Gastrocnemius medialis (tissue), 4 donors: ENCODE results near the gene FOS. TPM values are rescaled to one million over a fixed set of nuclear protein-coding genes. Genes with fewer than 3 reads are reported as not detected.

ENCODE experiments used
- ATAC-seq, 2 donors: fragments of 150-250 bp; one replicate each; pipeline ENCODE4 v1.9.1; 2016
- DNase-seq, 2 donors: peaks; one replicate each; pipeline ENCODE4 v3.0.0-alpha.2; 2019
- H3K27ac ChIP-seq, 4 donors: fragments of 200-600 bp; sonication (generic); 1 replicate in 1 of 4; 2 replicates in 3 of 4; pipeline ENCODE4 v1.5.1; 2016 to 2018; ENCODE audit warnings: mild to moderate bottlenecking in 2 of 4, moderate library complexity in 1 of 4
- H3K27me3 ChIP-seq, 3 donors: fragments of 200-600 bp; sonication (generic) in 2 of 3; 1 replicate in 1 of 3; 2 replicates in 2 of 3; pipeline versions ENCODE4 v1.5.1 to v1.6.0; 2016 to 2019; ENCODE audit warnings: mild to moderate bottlenecking in 1 of 3, moderate library complexity in 1 of 3
- H3K36me3 ChIP-seq, 2 donors: fragments of 200-600 bp; sonication (generic) in 1 of 2; one replicate each; pipeline ENCODE4 v1.5.1; 2017 to 2018
- H3K4me1 ChIP-seq, 2 donors: fragments of 200-600 bp; sonication (generic) in 1 of 2; one replicate each; pipeline ENCODE4 v1.5.1; 2016 to 2017; ENCODE audit warnings: mild to moderate bottlenecking in 2 of 2
- H3K4me3 ChIP-seq, 4 donors: fragments of 200-600 bp; sonication (generic) in 3 of 4; 1 replicate in 1 of 4; 2 replicates in 3 of 4; pipeline ENCODE4 v1.5.1; 2016 to 2019; ENCODE audit warnings: mild to moderate bottlenecking in 2 of 4
- H3K9me3 ChIP-seq, 3 donors: fragments of 200-600 bp; sonication (generic) in 2 of 3; 1 replicate in 1 of 3; 2 replicates in 2 of 3; pipeline ENCODE4 v1.5.1; 2016 to 2019
- POLR2A ChIP-seq, 2 donors: fragments of 450-650 bp; IDR thresholded peaks; one replicate each; pipeline ENCODE4 v1.6.1; 2017; ENCODE audit warnings: antibody characterized with exemption in 2 of 2, mild to moderate bottlenecking in 2 of 2, moderate library complexity in 2 of 2
- in situ Hi-C, 4 donors: fragments of 200-750 bp; cut with MboI; loops; one replicate each; pipeline versions ENCODE4 v1.15.0 to v1.8.0; 2017; ENCODE audit warnings: low sequenced_read_pairs in 4 of 4
- intact Hi-C: fragments of 100-400 bp; cut with DNase I; formaldehyde crosslinking; loops from one replicate; pipeline ENCODE4 v1.15.1; 2023; ENCODE audit warnings: low total_unique reads
- total RNA-seq, 4 donors: library from RNA; depleted of rRNA; stranded (reverse); fragments of >200 nt; gene quantifications; one replicate each; pipeline versions ENCODE4 v1.1.0 to v1.2.3, GENCODE V29; 2016
- TF ChIP-seq, protein P1 (sequence below), 5 experiments: fragments of 450-650 bp in 3 of 5; fragments of 200-600 bp in 2 of 5; sonication (generic) in 2 of 5; IDR thresholded peaks in 4 of 5; conservative IDR thresholded peaks in 1 of 5; 1 replicate in 4 of 5; 2 replicates in 1 of 5; pipeline ENCODE4 v1.5.1; 2016 to 2019; ENCODE audit warnings: antibody characterized with exemption in 5 of 5, mild to moderate bottlenecking in 3 of 5, moderate library complexity in 3 of 5

The FOS gene
- total RNA-seq, 4 donors from 2014 or later: 16.3 to 110 (median 53.5) TPM

DNA sequence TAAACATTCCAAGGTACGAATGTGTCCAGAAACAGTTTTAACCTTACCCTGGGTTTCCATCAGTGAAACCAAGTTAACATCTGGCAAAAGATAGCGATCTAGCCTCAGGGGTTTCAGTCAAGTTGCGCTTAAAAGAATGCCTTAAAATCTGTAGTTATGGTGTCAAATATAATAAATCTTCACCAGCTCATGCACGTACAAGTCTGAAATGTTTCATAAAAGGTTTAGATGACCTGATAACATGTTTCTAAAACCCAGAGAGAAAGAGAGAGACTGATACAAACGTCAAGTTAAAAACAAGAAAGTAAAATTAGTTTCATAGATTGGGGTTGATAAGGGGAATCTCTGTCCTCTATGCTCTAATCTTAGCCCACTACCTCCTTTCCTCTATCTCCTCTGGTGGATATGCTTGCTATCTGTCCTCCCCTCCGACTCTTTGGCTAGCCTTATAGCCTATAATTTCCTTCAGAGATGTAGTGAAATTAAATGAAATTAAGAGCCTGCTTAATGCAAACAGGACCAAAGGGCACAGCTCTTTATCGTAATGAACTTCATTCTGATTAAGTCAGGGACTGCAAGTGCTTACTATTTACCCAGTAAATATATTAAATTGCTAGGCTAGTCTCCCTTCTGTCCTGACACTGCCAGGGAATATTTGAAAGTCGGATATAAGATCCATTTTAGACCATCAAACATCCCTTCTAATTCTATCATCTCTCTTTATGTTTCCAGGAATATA is 18.4 kb upstream of the FOS start:
- Histone ChIP-seq H3K27ac (peak overlapping the region; percentile 86 to 96 (median 91)), H3K4me1 (peaks cover 18 to 31% of the 10 kb centered on the region in 2 donors), H3K4me3 (no peak overlapping the region), H3K27me3 (no peaks in the 10 kb centered on the region), H3K9me3 (no peaks in the 10 kb centered on the region), H3K36me3 (no peaks in the 10 kb centered on the region)
- in situ Hi-C loops (no loop called here), intact Hi-C loops (no loop called here)
- TF ChIP-seq, protein P1, sequence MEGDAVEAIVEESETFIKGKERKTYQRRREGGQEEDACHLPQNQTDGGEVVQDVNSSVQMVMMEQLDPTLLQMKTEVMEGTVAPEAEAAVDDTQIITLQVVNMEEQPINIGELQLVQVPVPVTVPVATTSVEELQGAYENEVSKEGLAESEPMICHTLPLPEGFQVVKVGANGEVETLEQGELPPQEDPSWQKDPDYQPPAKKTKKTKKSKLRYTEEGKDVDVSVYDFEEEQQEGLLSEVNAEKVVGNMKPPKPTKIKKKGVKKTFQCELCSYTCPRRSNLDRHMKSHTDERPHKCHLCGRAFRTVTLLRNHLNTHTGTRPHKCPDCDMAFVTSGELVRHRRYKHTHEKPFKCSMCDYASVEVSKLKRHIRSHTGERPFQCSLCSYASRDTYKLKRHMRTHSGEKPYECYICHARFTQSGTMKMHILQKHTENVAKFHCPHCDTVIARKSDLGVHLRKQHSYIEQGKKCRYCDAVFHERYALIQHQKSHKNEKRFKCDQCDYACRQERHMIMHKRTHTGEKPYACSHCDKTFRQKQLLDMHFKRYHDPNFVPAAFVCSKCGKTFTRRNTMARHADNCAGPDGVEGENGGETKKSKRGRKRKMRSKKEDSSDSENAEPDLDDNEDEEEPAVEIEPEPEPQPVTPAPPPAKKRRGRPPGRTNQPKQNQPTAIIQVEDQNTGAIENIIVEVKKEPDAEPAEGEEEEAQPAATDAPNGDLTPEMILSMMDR (IDR thresholded peaks at IDR 0.05 in 4 of 5, conservative IDR thresholded peaks at IDR 0.05 in 1 of 5): no peak
- no peak for TF ChIP-seq POLR2A (IDR thresholded peaks at IDR 0.05)
- ATAC-seq: no peak
- no peak for DNase-seq

DNA sequence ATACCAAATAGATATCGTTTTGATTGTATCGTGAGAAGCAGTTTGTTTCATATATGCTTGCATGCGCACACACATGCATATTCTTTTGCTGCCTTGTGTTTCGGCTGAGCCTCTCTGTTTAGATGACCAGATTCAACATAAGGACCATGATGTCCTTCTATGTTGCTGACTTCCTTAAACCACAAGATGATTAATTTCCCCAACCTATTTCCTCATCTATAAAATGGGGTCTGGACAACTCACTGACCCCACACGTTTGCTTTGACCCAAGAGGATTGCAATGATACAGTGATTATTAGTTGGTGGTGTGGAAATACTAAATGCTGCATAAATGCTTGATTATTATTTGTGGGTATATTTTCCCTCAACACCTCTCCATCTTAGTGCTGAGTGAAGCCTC is 16.8 kb upstream of the FOS start:
- no peak for DNase-seq
- Histone ChIP-seq H3K27me3 (no peaks in the 10 kb centered on the region), H3K4me3 (no peak overlapping the region), H3K9me3 (no peaks in the 10 kb centered on the region), H3K36me3 (no peaks in the 10 kb centered on the region), H3K4me1 (peaks cover 13 to 27% of the 10 kb centered on the region in 2 donors), H3K27ac (no peak overlapping the region)
- intact Hi-C loops: no loop called here
- ATAC-seq: no peak
- TF ChIP-seq POLR2A (IDR thresholded peaks at IDR 0.05): no peak
- TF ChIP-seq, protein P1 (IDR thresholded peaks at IDR 0.05 in 4 of 5, conservative IDR thresholded peaks at IDR 0.05 in 1 of 5): no peak
- in situ Hi-C loops: no loop called here

DNA sequence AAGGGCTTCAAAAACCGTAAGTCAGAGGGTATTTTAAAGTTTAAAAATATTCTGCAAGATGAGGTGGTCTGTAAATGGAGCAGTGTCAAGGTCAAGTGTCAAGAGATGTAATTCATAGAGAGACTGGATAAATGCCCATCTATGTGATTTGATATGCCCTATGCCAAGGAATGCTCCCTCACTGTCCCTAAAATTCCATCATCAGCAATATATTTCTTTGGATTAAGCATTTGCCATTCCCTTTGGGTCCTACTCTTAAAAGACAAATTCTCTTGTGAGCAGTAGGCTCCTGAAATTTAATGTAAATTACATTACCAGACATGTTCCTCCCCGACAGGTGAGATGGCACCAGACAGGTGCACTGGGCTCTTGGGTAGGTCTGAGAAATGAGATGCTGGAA is 16.0 kb upstream of the FOS start:
- no peaks in the 10 kb centered on the region for H3K9me3 ChIP-seq
- ATAC-seq (no peak), DNase-seq (no peak)
- intact Hi-C loops: no loop called here
- TF ChIP-seq, protein P1 (IDR thresholded peaks at IDR 0.05 in 4 of 5, conservative IDR thresholded peaks at IDR 0.05 in 1 of 5): no peak
- TF ChIP-seq POLR2A (IDR thresholded peaks at IDR 0.05): no peak
- H3K4me1 ChIP-seq: peaks cover 15 to 26% of the 10 kb centered on the region in 2 donors
- in situ Hi-C loops: no loop called here
- H3K27me3 ChIP-seq: no peaks in the 10 kb centered on the region
- no peak overlapping the region for H3K27ac ChIP-seq
- no peaks in the 10 kb centered on the region for H3K36me3 ChIP-seq
- H3K4me3 ChIP-seq: no peak overlapping the region

DNA sequence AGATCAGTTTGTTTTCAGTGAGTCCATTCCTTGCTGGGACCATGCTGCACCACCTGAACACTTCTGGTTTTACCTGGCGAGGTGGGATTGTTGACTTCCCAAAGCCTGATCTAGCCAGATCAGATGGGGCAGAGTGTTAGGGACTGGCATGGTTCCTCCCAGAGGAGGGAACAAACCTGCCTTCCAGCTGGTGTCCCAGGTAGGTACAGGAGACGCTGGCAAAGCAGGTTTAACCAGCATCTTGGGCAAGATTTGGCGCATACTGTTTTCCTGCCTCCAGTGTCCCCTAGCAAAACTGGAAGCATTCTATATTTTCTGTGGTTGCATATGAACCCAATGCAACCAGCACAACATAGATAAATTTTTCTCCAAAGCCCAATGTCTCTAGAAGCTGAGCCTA is 14.6 kb upstream of the FOS start:
- DNase-seq (no peak), ATAC-seq (no peak)
- H3K36me3 ChIP-seq: no peaks in the 10 kb centered on the region
- H3K4me1 ChIP-seq: peaks cover 5 to 15% of the 10 kb centered on the region in 2 donors
- H3K27ac ChIP-seq: no peak overlapping the region
- no peak overlapping the region for H3K4me3 ChIP-seq
- intact Hi-C loops (no loop called here), in situ Hi-C loops (no loop called here)
- TF ChIP-seq, protein P1 (IDR thresholded peaks at IDR 0.05 in 4 of 5, conservative IDR thresholded peaks at IDR 0.05 in 1 of 5): no peak
- TF ChIP-seq POLR2A (IDR thresholded peaks at IDR 0.05): no peak
- H3K9me3 ChIP-seq: no peaks in the 10 kb centered on the region
- no peaks in the 10 kb centered on the region for H3K27me3 ChIP-seq
